ENCODE measurements around the gene ACYP1. TPM values are rescaled to one million over a fixed set of nuclear protein-coding genes. Genes with fewer than 3 reads are reported as not detected.
A peak's percentile ranks its signal among the peaks of the same experiment; 100 is the strongest.
"Not testable (repeated sequence)": the region's sequence is repeated elsewhere in the genome, so short reads cannot be mapped to it uniquely, and the experiment has no call there.

ACYP1 gene
- total and polyA plus RNA-seq, 2 donors (not counting 1 experiment from before 2014, with no cell fraction given) = 13.7 to 14.5 TPM

DNA sequence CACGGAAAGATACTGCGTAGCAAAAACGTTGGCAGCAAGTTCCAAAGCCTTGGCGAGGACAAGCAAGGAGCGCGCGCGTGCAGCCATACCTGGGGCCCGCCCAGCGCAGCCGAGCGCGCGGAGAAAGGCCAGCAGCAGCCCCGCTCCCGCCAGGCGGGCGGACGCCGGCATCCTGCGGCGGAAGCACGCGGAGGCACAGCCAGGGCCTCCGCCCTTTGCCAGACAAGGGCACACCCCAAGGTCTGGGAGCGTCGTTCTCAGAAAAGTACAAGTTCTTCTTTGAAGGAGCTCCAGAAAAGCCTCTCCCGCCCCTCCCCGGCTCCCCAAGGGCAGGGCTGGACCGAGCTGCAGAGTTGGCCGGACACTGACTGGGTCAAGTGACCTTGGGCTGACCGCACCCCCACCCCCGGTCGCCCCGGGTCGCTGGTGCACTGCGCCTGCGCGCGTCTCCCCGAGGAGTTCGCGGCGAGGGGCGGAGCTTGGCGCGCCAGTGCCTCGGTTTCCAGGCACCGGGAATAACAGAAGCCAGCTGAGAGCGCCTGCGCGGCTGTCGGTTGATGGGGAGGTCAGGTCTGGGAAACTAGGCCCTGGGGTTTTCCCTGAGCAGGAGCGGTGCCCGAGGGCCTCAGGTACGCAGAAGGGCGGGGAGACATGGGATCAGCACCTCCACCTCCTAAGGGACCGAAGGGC, 5.4 kb upstream of the ACYP1 start, which contains the start of gene ZC2HC1C:
Gene ZC2HC1C, plus strand, starts transcription at position 521 of the 690 bp plus-strand sequence. CDS start 933 bp downstream, outside the sequence.
- H3K9me3 ChIP-seq (ENCODE audit: control insufficient read depth, insufficient read depth, low read depth, low read length) = no peaks in the 10 kb centered on the region
- H3K36me3 ChIP-seq (ENCODE audit: control insufficient read depth, insufficient read depth, low read length) = no peaks in the 10 kb centered on the region
- peak; percentile 78 to 93 for DNase-seq (ENCODE audit: low read depth in 2 of 2)
- H3K4me1 ChIP-seq (ENCODE audit: control insufficient read depth, extremely low read depth, insufficient read depth, low read length) = peaks cover 4% of the 10 kb centered on the region
- peak within 1 kb of the TSS; percentile 85 for H3K4me2 ChIP-seq (ENCODE audit: extremely low read depth, insufficient read depth, low read length)
- H3K4me3 ChIP-seq (replicated peaks in 1 of 4; ENCODE audit: control extremely low read depth in 1 of 4, insufficient read depth in 1 of 4, low read depth in 3 of 4, low read length in 4 of 4) = peak within 1 kb of the TSS; percentile 55 to 88 (median 62)
- no peaks in the 10 kb centered on the region for H3K79me2 ChIP-seq (ENCODE audit: control insufficient read depth, insufficient read depth, low read length)
- no peaks in the 10 kb centered on the region for H3K27me3 ChIP-seq (ENCODE audit: control insufficient read depth, insufficient read depth, low read length)
- H4K20me1 ChIP-seq (ENCODE audit: control insufficient read depth, extremely low read depth, insufficient read depth, low read length) = no peaks in the 10 kb centered on the region
- TF ChIP-seq, protein P1, sequence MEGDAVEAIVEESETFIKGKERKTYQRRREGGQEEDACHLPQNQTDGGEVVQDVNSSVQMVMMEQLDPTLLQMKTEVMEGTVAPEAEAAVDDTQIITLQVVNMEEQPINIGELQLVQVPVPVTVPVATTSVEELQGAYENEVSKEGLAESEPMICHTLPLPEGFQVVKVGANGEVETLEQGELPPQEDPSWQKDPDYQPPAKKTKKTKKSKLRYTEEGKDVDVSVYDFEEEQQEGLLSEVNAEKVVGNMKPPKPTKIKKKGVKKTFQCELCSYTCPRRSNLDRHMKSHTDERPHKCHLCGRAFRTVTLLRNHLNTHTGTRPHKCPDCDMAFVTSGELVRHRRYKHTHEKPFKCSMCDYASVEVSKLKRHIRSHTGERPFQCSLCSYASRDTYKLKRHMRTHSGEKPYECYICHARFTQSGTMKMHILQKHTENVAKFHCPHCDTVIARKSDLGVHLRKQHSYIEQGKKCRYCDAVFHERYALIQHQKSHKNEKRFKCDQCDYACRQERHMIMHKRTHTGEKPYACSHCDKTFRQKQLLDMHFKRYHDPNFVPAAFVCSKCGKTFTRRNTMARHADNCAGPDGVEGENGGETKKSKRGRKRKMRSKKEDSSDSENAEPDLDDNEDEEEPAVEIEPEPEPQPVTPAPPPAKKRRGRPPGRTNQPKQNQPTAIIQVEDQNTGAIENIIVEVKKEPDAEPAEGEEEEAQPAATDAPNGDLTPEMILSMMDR (conservative IDR thresholded peaks at IDR 0.05 in 1 of 2, IDR thresholded peaks at IDR 0.05 in 1 of 2; ENCODE audit: low read depth in 1 of 2, low read length in 2 of 2) = no peak
- no peak for TF ChIP-seq EZH2 (IDR thresholded peaks at IDR 0.05; ENCODE audit: low read length, missing control alignments)
- H2AFZ ChIP-seq (ENCODE audit: low read length) = peak within 1 kb of the TSS; percentile 71
- peak within 1 kb of the TSS; percentile 82 for H3K27ac ChIP-seq (ENCODE audit: insufficient read depth, low read length)
- peak within 1 kb of the TSS; percentile 76 for H3K9ac ChIP-seq (ENCODE audit: insufficient read depth, low read length)

DNA sequence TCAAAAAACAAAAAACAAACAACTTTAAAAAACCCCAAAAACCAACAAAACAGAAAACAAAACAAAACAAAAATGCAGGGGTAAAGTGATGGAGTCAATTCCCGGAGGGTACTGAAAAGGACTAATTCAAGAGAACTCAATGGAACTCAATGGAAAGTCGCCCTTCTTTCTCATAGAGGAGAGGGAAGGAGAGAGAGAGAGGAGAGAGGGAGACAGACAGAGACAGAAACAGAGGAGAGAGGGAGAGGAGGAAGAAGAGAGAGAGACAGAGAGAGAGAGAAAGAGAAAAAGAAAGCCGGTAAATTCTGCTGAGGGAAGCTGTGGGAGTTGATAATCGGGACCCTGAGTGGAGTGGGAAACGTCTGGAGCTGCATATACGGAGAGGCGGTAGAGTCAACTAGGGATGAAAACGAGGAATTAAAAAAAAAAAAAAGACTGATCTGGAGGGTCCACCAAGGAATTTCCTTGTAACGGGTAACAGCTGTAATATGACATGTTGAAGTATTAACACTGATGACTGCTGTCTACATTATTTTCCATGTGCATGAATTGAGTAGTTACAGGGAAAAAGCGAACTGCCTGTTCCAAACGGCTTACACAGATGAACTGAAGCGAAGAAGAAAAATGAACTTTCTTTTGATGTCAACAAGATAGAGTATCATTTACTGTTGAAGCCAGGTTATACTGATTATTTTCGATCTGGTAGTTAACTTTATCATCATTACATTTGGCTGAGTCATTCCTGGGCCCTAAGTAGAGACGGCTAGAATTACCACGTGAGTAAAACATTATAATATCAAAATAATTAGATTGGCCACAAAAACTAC, 4.7 kb upstream of the ACYP1 start:
- no peaks in the 10 kb centered on the region for H3K27me3 ChIP-seq (ENCODE audit: control insufficient read depth, insufficient read depth, low read length)
- peak overlapping the region; percentile 82 for H3K27ac ChIP-seq (ENCODE audit: insufficient read depth, low read length)
- H3K4me1 ChIP-seq (ENCODE audit: control insufficient read depth, extremely low read depth, insufficient read depth, low read length) = peaks cover 4% of the 10 kb centered on the region
- no peaks in the 10 kb centered on the region for H4K20me1 ChIP-seq (ENCODE audit: control insufficient read depth, extremely low read depth, insufficient read depth, low read length)
- peak in 1 of 2 donors; percentile 75 for DNase-seq (ENCODE audit: low read depth in 2 of 2)
- peak overlapping the region; percentile 85 for H3K4me2 ChIP-seq (ENCODE audit: extremely low read depth, insufficient read depth, low read length)
- TF ChIP-seq, protein P1 (conservative IDR thresholded peaks at IDR 0.05 in 1 of 2, IDR thresholded peaks at IDR 0.05 in 1 of 2; ENCODE audit: low read depth in 1 of 2, low read length in 2 of 2) = no peak
- TF ChIP-seq EZH2 (IDR thresholded peaks at IDR 0.05; ENCODE audit: low read length, missing control alignments) = no peak
- H3K36me3 ChIP-seq (ENCODE audit: control insufficient read depth, insufficient read depth, low read length) = no peaks in the 10 kb centered on the region
- H2AFZ ChIP-seq (ENCODE audit: low read length) = peak overlapping the region; percentile 47
- peak overlapping the region; percentile 76 for H3K9ac ChIP-seq (ENCODE audit: insufficient read depth, low read length)
- H3K4me3 ChIP-seq (replicated peaks in 1 of 4; ENCODE audit: control extremely low read depth in 1 of 4, insufficient read depth in 1 of 4, low read depth in 3 of 4, low read length in 4 of 4) = peak overlapping the region; percentile 55 to 88 (median 62)
- no peaks in the 10 kb centered on the region for H3K9me3 ChIP-seq (ENCODE audit: control insufficient read depth, insufficient read depth, low read depth, low read length)
- peaks cover 2% of the 10 kb centered on the region for H3K79me2 ChIP-seq (ENCODE audit: control insufficient read depth, insufficient read depth, low read length)

DNA sequence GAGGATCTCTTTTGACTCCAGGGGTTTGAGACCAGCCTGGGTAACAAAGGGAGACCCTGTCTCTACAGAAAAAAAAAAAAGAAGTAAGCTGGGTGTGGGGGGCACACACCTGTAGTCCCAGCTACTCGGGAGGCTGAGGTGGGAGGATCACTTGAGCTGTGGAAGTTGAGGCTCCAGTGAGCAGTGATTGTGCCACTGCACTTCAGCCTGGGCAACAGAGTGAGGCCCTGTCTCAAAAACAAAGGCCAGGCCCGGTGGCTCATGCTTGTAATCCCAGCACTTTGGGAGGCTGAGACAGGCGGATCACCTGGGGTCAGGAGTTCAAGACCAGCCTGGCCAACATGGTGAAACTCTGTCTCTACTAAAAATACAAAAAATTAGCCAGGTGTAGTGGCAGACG, 3.9 kb upstream of the ACYP1 start:
- not testable (repeated sequence) for H3K27me3 ChIP-seq (ENCODE audit: control insufficient read depth, insufficient read depth, low read length); H4K20me1 ChIP-seq (ENCODE audit: control insufficient read depth, extremely low read depth, insufficient read depth, low read length); H3K79me2 ChIP-seq (ENCODE audit: control insufficient read depth, insufficient read depth, low read length); H3K9me3 ChIP-seq (ENCODE audit: control insufficient read depth, insufficient read depth, low read depth, low read length); H3K9ac ChIP-seq (ENCODE audit: insufficient read depth, low read length); H3K4me1 ChIP-seq (ENCODE audit: control insufficient read depth, extremely low read depth, insufficient read depth, low read length); H3K36me3 ChIP-seq (ENCODE audit: control insufficient read depth, insufficient read depth, low read length); DNase-seq (ENCODE audit: low read depth in 2 of 2); H3K4me2 ChIP-seq (ENCODE audit: extremely low read depth, insufficient read depth, low read length); H3K27ac ChIP-seq (ENCODE audit: insufficient read depth, low read length); H2AFZ ChIP-seq (ENCODE audit: low read length)
- H3K4me3 ChIP-seq (replicated peaks in 1 of 4; ENCODE audit: control extremely low read depth in 1 of 4, insufficient read depth in 1 of 4, low read depth in 3 of 4, low read length in 4 of 4) = peak overlapping the region in 2 of 4 experiments; percentile 67 to 88

All from fibroblast of lung (primary cell).